ENCODE data around the gene NFIA.

Gene NFIA

DNA sequence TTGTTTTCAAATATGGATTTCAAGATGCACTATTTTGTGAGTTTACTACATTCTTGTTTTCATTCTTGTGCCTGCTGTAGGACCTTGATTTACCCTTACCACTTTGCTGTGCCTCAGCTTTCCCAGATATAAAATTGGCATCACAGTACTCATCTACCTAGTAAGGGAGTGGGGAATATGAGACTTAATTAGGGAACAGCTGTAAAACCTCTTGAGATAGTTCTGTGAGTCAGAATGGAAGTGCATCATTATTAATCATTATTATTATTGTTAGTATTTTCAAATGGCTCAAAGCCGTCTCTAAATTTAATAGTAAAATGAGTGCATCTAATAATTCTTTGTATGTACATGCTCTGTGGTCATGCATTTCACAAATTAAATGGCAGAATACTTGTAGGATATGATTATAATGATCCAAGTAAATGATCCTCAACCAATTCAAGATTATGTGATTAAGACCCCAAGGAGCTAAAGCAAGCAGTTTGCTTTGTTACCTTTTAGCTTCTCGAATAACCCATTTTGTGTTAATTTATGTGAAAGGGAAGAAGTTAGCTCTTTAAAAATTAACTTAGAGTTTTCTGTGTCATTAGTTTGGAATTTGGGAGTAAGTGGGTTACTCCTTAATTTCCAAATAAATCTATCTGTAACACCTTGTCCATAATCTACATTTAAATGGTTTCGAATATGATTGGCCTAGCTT is 155.4 kb downstream of the NFIA start:
- DNase-seq (ENCODE audit: low read depth in 2 of 2), result no peak
- TF ChIP-seq, protein P1, sequence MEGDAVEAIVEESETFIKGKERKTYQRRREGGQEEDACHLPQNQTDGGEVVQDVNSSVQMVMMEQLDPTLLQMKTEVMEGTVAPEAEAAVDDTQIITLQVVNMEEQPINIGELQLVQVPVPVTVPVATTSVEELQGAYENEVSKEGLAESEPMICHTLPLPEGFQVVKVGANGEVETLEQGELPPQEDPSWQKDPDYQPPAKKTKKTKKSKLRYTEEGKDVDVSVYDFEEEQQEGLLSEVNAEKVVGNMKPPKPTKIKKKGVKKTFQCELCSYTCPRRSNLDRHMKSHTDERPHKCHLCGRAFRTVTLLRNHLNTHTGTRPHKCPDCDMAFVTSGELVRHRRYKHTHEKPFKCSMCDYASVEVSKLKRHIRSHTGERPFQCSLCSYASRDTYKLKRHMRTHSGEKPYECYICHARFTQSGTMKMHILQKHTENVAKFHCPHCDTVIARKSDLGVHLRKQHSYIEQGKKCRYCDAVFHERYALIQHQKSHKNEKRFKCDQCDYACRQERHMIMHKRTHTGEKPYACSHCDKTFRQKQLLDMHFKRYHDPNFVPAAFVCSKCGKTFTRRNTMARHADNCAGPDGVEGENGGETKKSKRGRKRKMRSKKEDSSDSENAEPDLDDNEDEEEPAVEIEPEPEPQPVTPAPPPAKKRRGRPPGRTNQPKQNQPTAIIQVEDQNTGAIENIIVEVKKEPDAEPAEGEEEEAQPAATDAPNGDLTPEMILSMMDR (IDR thresholded peaks at IDR 0.05; ENCODE audit: low read depth, low read length), result no peak
- no peak overlapping the region for H3K4me3 ChIP-seq (replicated peaks in 1 of 2; ENCODE audit: low read depth in 2 of 2, low read length in 2 of 2)

DNA sequence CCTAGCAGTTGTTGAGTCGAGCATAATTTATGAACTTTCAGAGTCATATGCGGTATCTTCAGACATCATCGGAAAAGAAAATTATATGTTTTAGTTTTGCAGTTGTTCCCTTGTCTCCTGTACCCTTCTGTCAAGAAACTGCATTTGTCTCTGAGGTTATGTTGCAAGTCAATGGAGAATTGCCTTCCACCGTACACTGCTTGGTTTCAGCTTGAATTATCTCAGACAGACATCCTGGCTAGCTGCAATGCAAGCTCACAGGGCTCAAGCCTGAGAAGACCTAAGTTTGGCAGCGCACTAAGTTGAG is 156.0 kb downstream of the NFIA start:
- TF ChIP-seq, protein P1 (IDR thresholded peaks at IDR 0.05; ENCODE audit: low read depth, low read length), result no peak
- no peak overlapping the region for H3K4me3 ChIP-seq (replicated peaks in 1 of 2; ENCODE audit: low read depth in 2 of 2, low read length in 2 of 2)
- DNase-seq (ENCODE audit: low read depth in 2 of 2), result no peak

DNA sequence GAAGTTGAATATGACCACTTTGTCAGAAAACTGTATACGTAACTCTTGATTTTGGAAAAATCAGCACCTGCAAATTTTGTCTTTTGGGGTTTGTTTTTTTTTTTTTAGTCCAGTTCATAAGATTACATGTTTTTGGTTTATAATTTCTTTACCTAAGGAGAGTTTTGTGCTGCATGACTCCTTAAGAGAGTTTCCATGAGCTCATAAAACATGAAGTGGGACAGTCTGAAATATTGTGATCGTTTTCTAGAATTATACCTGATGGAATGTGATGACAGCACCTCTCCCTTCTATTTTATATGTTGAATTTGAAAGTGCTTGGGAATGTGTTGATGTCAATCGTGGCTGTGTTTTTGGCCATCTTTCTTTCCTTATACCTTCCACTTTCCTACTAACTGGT is 158.5 kb downstream of the NFIA start:
- H3K4me3 ChIP-seq (replicated peaks in 1 of 2; ENCODE audit: low read depth in 2 of 2, low read length in 2 of 2), result no peak overlapping the region
- DNase-seq (ENCODE audit: low read depth in 2 of 2), result no peak
- TF ChIP-seq, protein P1 (IDR thresholded peaks at IDR 0.05; ENCODE audit: low read depth, low read length), result no peak

DNA sequence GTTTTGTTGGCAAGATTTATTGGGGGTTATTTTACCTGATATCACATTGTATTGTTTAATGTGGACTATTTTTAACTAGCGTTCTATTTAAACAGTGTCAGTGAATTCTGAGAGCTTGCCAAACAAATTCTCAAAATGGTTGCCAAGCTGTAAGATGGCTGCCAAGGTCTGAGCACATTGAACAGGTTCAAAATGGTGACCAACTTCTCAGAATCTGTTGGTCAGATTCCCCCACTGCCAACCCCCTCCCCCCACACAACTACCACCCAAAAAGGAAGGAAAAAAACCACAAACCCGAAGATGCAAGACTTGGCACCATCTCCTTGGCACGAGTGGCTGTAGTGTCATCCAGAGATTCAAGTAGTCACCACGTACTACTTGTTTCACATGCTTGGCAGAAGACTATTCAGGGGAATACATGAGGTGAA is 159.1 kb downstream of the NFIA start:
- TF ChIP-seq, protein P1 (IDR thresholded peaks at IDR 0.05; ENCODE audit: low read depth, low read length), result no peak
- peak; percentile 33 to 62 for DNase-seq (ENCODE audit: low read depth in 2 of 2)
- no peak overlapping the region for H3K4me3 ChIP-seq (replicated peaks in 1 of 2; ENCODE audit: low read depth in 2 of 2, low read length in 2 of 2)

DNA sequence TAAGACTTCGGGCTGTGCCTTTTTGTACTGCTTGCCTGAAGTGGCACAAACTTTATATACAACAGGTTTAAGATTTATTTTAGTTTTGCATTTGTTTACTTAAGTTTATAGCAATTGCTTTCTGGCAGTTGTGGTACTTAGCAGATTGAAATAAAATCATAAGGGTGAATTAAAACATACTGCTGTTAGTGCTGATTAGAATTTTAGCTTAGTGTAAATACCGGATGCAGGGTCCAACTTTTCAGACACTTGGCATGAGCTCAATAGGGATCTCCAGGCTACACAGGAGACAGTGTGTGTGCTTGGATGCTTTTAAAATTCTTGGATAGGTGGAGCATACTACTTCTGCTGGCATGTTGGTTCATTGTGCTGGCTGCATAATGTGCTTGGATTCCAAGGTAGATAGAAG is 159.6 kb downstream of the NFIA start:
- TF ChIP-seq, protein P1 (IDR thresholded peaks at IDR 0.05; ENCODE audit: low read depth, low read length), result no peak
- H3K4me3 ChIP-seq (replicated peaks in 1 of 2; ENCODE audit: low read depth in 2 of 2, low read length in 2 of 2), result no peak overlapping the region
- no peak for DNase-seq (ENCODE audit: low read depth in 2 of 2)

DNA sequence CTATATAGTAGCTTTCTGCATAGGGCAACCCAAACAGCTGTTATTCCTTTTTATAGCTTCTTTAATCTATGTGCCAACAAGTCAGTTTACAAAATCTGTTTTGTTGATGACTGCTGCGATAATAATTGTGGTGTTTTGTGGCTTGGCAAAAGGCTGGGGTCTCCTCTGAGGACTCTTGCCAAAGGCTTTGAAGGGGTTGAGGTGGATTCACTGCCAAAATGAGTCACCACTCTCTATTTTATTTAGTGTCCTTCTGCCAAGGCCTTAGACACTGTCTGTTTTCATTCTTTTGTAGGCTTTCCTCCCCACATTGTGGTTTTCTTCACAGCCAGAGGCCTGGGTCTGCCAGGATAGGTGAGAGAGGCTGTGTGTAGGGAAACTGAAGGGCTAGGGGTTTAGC is 161.8 kb downstream of the NFIA start:
- H3K4me3 ChIP-seq (replicated peaks in 1 of 2; ENCODE audit: low read depth in 2 of 2, low read length in 2 of 2), result no peak overlapping the region
- TF ChIP-seq, protein P1 (IDR thresholded peaks at IDR 0.05; ENCODE audit: low read depth, low read length), result no peak
- DNase-seq (ENCODE audit: low read depth in 2 of 2), result peak; percentile 72 to 75
